ENCODE data around the gene TTLL3. TPM values are rescaled to one million over a fixed set of nuclear protein-coding genes. Genes with fewer than 3 reads are reported as not detected.
"Not testable (repeated sequence)": the region's sequence is repeated elsewhere in the genome, so short reads cannot be mapped to it uniquely, and the experiment has no call there.

TTLL3 gene
- total and polyA plus RNA-seq, 2 donors (not counting 3 experiments of a cell fraction or from before 2014, with no cell fraction given) = 43.5 to 65.2 TPM

GRCh38 chr3:9864200-9864927 is 54.3 kb downstream of the TTLL3 start:
- Histone ChIP-seq H3K4me1 (ENCODE audit: control insufficient read depth, extremely low read depth, insufficient read depth, low read length) (no peaks in the 10 kb centered on the region), H3K4me2 (ENCODE audit: insufficient read depth, low read length) (no peak overlapping the region), H4K20me1 (replicated peaks; ENCODE audit: control insufficient read depth, extremely low read depth, insufficient read depth, low read length) (no peaks in the 10 kb centered on the region), H3K36me3 (ENCODE audit: control insufficient read depth in 2 of 2, extremely low read depth in 1 of 2, insufficient read depth in 2 of 2, low read length in 2 of 2) (no peaks in the 10 kb centered on the region), H2AFZ (ENCODE audit: low read depth, low read length) (no peak overlapping the region), H3K27me3 (ENCODE audit: control insufficient read depth in 2 of 2, insufficient read depth in 2 of 2, low read length in 2 of 2) (no peaks in the 10 kb centered on the region), H3K79me2 (ENCODE audit: control insufficient read depth, insufficient read depth, low read length) (no peaks in the 10 kb centered on the region), H3K9me3 (replicated peaks; ENCODE audit: control insufficient read depth, insufficient read depth, low read length) (no peaks in the 10 kb centered on the region), H3K27ac (ENCODE audit: insufficient read depth, low read depth, low read length) (no peak overlapping the region), H3K9me1 (replicated peaks; ENCODE audit: control insufficient read depth, extremely low read depth, insufficient read depth, low read length) (no peaks in the 10 kb centered on the region), H3K4me3 (replicated peaks in 1 of 3; ENCODE audit: insufficient read depth in 1 of 3, low read depth in 1 of 3, low read length in 3 of 3) (no peak overlapping the region), H3K9ac (replicated peaks; ENCODE audit: extremely low read depth, insufficient read depth, low read length) (no peak overlapping the region)
- FAIRE-seq = peak; percentile 84
- BruUV-seq (replicated peaks) = no TSS peak
- POLR2A ChIA-PET = no interaction called here
- dilution Hi-C loops (cut with MboI; ENCODE audit: extremely low pct_ligation_motif_present, low sequenced_read_pairs) (no loop called here), intact Hi-C loops (cut with micrococcal nuclease) (no loop called here)
- TF ChIP-seq EZH2 (IDR thresholded peaks at IDR 0.05; ENCODE audit: borderline replicate concordance, low read depth, low read length, severe bottlenecking) (no peak), GATA2 (IDR thresholded peaks at IDR 0.05; ENCODE audit: insufficient read depth, insufficient read length, low read depth, low read length) (no peak), CTCF (IDR thresholded peaks at IDR 0.05; ENCODE audit: extremely low read depth in 1 of 2, insufficient read depth in 1 of 2, low read depth in 1 of 2, low read length in 2 of 2) (no peak), JUN (IDR thresholded peaks at IDR 0.05; ENCODE audit: borderline replicate concordance, insufficient read depth, insufficient read length, low read depth) (no peak), FOS (IDR thresholded peaks at IDR 0.05; ENCODE audit: borderline replicate concordance, insufficient read depth, low read length) (no peak), POLR2A (IDR thresholded peaks at IDR 0.05; ENCODE audit: low read depth, low read length) (no peak), POLR2AphosphoS5 (IDR thresholded peaks at IDR 0.05; ENCODE audit: insufficient read depth, low read depth, low read length) (no peak), MAX (IDR thresholded peaks at IDR 0.05; ENCODE audit: insufficient read depth, insufficient read length) (no peak), MYC (IDR thresholded peaks at IDR 0.05; ENCODE audit: low read depth, low read length) (no peak)
- CTCF ChIA-PET = interaction anchor here (0.9 to 1.8 kb wide), 4 partner anchors 16 to 82 kb away, joined by 3 to 7 read pairs (median 5); no protein-coding TSS in a partner anchor
- DNase-seq (ENCODE audit: low read depth, low spot score) = peak; percentile 20

- POLR2A ChIA-PET; H3K4me1 ChIP-seq (ENCODE audit: control insufficient read depth, extremely low read depth, insufficient read depth, low read length); H3K79me2 ChIP-seq (ENCODE audit: control insufficient read depth, insufficient read depth, low read length); H4K20me1 ChIP-seq (replicated peaks; ENCODE audit: control insufficient read depth, extremely low read depth, insufficient read depth, low read length); dilution Hi-C loops (cut with MboI; ENCODE audit: extremely low pct_ligation_motif_present, low sequenced_read_pairs); intact Hi-C loops (cut with micrococcal nuclease); H3K27me3 ChIP-seq (ENCODE audit: control insufficient read depth in 2 of 2, insufficient read depth in 2 of 2, low read length in 2 of 2); H3K27ac ChIP-seq (ENCODE audit: insufficient read depth, low read depth, low read length); H3K36me3 ChIP-seq (ENCODE audit: control insufficient read depth in 2 of 2, extremely low read depth in 1 of 2, insufficient read depth in 2 of 2, low read length in 2 of 2); BruUV-seq (replicated peaks); H3K9me3 ChIP-seq (replicated peaks; ENCODE audit: control insufficient read depth, insufficient read depth, low read length); H3K9me1 ChIP-seq (replicated peaks; ENCODE audit: control insufficient read depth, extremely low read depth, insufficient read depth, low read length); DNase-seq (ENCODE audit: low read depth, low spot score); H3K4me2 ChIP-seq (ENCODE audit: insufficient read depth, low read length); H3K4me3 ChIP-seq (replicated peaks in 1 of 3; ENCODE audit: insufficient read depth in 1 of 3, low read depth in 1 of 3, low read length in 3 of 3); H2AFZ ChIP-seq (ENCODE audit: low read depth, low read length); H3K9ac ChIP-seq (replicated peaks; ENCODE audit: extremely low read depth, insufficient read depth, low read length); FAIRE-seq: not testable (repeated sequence)
- CTCF ChIA-PET = interaction anchor here (0.9 to 1.8 kb wide), 3 partner anchors 16 to 19 kb away, joined by 3 to 7 read pairs (median 6); no protein-coding TSS in a partner anchor
Measured at GRCh38 chr3:9865125-9865637, 55.1 kb downstream of the TTLL3 start.

All from endothelial cell of umbilical vein (primary cell).